ENCODE data around the gene TRPC6.
"Not testable (repeated sequence)": the region's sequence is repeated elsewhere in the genome, so short reads cannot be mapped to it uniquely, and the experiment has no call there.

TRPC6 gene

DNA sequence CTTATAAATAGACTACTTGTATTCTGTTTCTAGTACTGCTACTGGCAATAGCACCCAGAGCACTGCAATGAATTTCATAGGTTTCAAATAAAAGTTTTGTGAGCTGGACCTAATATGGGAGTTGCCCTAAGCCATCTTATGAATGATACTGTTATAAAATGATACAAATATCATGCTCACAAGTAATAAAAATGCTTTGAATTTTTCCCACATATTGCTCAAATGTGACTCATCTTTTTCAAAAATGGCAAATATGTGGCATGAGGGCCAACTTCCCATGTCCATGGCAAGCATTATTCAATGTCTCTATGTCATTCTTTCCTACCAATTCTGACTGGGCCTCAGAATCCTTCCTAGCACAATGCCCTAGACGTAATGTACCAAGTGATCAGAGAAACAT is 137.6 kb downstream of the TRPC6 start:
- no peak for DNase-seq

DNA sequence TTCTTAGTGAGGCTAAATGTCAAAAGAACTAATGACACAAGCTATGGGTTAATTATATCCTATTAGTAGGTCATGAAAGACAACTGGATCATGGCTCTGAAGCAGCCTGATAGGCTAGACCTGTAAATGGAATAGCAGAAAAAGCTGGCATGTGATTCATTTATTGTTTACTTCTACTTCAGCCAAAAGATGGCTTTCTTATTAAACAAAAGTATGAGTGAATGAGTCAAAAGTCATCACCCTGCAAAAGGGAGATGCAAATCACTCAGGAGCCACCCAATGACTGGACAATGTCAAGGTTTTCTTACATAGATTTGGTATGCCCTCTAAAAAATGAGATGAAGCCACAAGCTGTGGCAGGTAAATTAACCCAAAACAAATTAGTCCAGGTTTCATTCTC is 138.0 kb downstream of the TRPC6 start:
- no peak for DNase-seq

DNA sequence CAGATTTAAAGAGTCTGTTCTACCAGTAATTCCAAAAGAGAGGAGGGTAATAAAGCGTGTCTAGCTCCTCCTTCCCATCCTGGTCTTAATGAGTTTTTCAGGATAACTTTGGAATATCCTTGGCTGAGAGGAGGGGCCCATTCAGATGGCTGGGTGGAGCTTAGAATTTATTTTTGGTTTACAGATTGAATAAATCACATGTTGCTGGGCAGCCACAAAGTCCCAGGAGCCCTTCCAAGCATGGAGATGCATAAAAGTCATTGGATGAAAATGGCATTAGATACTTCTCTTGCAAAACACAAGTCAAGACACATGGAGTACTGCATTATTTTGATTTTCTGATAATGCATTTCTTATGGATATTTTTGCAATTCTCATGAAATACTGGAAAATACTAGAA is 139.0 kb downstream of the TRPC6 start:
- DNase-seq, result no peak

DNA sequence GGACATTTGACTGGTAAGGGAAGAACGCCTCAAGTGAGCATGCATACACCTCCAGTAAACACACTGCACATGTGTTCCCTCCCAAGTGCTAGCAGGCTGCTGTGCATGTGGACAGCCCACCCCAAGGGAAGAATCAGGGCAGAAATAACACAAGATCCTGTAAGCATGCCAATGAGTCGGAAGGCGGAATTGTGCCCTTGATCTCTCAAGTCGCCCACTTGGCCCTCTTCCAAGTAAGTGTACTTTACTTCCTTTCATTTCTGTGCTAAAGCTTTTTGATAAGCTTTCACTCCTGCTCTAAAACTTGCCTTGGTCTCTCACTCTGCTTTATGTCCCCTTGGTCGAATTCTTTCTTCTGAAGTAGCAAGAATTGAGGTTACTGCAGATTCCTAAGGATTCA is 139.6 kb downstream of the TRPC6 start:
- no peak for DNase-seq

DNA sequence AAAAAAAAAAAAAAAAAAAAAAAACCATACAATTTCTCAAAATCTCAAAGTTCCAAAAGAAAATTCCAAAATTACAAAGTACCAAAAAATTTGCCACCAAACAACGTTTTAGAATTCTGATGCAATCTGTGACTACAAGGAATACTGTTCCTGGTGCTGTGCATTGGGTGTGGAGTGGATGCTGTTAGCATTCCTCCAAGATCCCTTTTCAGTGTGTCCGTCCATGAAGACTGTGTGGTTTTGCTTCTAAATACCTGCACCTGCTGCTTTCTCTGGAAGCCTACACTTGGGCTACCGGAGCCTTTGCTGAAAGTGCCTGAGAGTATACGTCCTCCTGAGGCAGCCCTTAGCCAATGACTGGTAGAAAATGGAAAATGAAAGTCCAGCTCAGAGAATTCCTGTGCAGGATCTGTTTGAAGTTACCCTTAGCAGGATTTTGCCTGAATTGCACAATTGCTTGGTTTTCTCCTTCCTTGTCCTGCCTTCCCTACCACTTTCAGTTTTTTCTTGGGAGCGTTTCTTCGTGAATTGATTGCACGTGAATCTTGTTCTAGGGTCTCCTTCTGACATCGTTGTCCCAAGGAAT is 140.8 kb downstream of the TRPC6 start:
- no peak for DNase-seq

DNA sequence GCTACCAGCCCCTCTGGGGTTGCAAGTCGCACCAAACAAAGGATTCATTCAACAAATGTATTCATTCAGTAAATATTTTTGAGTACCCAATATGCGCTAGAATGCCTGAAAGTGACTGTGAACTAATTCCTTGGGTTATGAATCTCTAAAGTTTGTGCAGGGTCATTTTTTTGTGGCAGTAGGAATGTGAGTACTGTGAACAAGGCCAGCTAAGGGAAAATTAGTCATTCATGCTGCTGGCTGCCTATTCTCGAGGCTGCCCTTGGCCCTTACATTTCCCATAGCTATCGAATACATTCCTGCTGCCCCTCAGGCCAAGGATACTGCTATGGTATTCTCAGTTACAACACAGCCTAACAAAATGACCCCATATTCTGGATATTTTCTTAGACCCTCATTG is 141.6 kb downstream of the TRPC6 start:
- no peak for DNase-seq

DNA sequence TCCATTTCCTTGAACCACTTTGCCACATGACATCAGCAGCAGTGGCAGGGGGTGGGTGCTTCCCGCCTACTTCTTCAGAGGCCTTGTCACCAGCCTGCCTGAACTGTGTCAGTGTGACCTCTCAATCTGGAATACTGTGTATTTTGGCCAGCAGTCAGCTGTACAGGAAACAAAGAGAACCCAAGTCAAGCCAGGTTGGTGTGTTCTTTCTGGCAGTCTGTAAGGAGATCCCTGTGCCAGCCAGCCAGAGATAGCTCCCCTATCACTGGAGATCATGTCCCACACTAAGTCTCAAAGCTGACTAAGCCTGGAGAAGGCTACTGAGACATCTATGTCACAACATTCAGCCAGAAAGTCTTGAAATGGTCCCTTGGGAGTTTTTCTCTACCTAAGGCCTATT is 142.1 kb downstream of the TRPC6 start:
- no peak for DNase-seq

DNA sequence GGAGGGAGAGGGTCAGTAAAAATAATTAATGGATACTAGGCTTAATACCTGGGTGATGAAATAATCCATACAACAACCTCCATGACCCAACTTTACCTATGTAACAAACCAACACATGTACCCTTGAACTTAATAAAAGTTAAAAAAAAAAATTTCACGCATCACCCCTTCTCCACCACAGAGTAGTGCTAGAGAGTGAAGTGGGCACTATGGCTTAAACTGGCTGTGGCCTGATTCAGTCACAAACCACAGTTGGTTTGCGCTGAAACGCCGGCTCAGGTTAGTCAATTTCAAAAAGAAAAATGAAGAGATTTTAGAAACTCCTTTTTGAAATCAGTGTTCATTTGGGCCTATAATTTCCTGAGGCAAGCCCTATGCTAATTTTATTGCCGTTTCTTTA is 144.3 kb downstream of the TRPC6 start:
- no peak for DNase-seq

DNA sequence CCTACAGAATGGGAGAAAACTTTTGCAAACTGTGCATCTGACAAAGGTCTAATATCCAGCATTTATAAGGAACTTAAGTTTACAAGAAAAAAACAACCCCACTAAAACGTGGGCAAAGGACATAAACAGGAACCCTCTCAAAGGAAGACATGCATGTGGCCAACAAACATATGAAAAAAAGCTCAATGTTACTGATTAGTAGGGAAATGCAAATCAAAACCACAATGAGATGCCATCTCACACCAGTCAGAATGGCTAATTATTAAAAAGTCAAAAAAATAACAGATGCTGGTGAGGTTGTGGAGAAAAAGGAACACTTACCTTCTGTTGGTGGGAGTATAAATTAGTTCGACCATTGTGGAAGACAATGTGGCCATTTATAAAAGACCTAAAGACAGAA is 145.1 kb downstream of the TRPC6 start:
- DNase-seq, result not testable (repeated sequence)

DNA sequence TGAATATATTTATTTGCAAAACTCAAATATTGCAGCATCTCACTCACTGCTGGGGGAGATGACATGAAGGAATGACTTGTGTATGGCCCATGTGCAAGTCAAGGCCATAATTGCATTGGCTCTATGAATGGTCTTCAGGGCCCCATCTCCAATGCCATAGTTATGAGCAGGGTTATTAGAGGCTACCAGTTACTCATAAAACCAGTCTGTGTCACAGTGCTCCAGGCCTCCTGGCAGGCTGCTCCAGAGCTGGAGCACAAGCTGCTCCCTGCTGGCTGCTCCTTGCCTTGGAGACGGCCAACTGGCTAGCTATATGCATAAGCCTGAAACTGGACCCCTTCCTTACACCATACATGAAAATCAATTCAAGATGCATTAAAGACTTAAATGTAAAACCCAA is 145.7 kb downstream of the TRPC6 start:
- DNase-seq, result no peak

DNA sequence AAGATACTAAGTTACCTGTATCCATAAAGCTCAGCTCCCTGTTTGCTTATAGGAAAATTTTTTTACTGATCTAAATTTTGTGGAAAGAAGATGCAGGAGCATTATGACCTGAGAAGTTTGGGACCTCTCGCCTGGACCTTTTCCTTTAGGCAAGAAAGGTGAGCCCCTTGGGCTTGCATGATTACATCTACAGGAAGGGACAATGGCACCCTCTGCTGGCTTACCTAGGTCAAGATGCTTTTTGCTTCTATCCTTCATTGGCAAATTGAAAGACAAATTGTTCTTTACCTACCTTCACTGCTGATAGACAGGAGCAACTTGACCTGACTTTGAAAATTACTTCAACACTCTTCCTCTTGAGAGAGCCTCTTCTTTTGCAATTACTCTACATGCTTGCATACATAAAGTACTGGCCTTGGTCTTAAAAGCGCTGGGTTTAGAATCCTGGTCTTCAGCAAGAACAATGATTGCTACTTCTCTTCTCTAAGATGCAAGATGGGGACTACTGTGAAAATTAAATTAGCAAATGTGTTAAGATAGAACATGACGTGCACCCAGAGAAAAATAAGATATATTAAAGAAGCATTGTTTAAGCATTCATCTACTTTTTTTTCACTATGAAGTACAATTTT is 147.2 kb downstream of the TRPC6 start:
- DNase-seq, result no peak

DNA sequence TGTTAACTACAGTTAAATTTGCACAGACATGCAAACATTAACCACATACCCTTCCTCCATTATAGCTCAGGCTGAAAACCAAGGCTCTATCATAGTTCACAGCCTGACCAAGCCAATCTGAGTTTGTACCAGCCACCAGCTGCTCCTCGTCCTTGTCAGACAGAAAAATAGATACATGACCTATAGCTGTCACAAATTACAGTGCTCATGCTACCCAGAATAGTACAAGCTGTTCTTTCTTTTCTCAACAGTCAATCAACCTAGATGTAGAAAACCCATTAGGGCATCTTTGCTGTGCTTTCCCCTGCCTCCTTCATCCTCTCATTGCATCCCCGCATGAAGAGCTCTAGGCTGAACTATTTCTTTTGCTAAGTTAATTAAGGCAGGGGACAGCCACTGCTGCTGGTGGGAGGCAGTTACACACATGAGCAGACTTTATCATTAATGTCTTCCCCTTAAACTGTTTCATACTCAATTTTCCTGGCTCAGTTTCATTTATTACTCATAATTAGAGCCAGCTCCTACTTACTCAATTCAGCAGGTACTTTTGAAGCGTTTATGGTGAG is 148.3 kb downstream of the TRPC6 start:
- DNase-seq, result no peak

DNA sequence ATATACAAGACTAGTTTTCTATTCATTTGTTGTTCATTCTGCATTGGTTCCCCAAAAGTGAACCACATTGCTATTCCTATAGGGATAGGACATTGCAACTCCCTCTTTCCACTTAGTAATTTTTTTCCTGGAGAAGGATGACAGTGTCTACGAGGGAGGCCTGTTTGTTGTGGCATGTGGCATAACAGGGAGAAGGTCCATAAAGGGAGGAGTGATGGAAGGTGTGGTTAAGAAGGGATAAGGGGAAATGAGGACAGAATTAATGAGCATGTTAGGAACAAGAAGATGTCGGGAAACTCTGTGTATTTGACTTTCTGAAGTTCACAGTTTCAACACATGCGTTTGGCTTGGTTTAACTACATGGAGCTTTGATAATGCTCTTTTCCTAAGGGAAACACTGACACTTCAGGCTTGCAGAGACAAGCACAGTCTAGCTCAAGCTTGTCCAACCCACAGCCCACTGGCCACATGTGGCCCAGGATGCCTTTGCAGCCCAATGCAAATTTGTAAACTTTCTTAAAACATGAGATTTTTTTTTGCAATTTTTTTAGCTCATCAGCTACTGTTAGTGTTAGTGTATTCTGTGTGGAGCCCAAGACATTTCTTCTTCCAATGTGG is 149.7 kb downstream of the TRPC6 start:
- no peak for DNase-seq

DNA sequence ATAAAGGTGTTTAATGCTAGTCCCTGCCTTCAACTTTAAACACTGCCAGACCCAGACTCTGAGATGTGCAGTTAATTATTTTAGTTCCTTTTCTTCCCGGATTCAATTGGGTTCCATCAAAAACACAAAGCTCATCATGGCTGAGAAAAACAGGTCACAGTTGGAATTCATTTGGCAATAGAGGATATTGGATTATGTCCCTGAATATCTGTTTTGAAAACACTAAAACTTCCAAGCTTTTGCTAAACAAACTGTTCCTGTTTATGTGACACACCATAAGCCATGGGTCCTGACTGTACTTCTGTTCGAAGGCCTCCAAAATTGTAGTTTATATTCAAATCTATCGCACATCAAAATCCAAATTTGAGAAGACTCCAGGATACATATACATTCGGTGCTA is 150.7 kb downstream of the TRPC6 start:
- DNase-seq, result no peak

DNA sequence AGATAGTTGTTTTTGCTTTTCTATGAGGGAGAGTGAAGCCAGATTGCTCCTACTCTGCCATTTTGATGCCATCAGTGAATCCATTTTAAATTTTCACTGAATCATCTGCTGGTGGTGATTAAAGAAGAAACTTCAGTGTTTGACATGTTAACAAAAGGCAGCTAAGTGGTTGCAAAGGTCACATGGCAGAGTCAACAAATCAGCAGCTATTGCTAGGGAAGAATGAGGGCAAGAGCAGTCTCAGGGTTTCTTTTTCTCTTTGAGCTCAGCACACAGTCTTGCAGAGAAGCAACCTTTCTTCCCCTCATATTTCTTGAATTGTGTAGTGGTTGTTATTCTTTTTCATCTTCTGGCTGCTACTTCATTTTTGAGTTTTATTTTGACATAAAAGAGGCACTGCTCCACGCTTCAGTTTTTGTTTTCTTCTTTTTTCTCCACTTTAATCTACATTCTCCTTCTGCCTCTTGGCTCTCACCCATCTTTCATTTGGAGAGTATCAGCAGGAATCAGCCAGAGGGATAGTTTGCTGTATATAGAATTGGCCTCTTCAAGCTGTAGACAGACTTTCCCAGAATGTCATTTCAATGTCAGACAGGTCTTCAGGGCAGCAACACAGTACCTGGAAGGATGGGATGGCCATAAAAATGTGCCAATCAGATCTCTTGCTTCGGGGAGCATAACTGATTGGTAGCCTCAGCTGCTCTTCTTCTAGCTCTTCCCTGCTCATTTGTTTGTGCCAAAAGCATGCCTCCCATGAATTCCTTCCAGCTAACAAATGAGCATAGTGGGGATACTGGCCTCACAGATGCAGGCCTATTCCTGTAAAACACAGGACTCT is 153.9 kb downstream of the TRPC6 start:
- no peak for DNase-seq

DNA sequence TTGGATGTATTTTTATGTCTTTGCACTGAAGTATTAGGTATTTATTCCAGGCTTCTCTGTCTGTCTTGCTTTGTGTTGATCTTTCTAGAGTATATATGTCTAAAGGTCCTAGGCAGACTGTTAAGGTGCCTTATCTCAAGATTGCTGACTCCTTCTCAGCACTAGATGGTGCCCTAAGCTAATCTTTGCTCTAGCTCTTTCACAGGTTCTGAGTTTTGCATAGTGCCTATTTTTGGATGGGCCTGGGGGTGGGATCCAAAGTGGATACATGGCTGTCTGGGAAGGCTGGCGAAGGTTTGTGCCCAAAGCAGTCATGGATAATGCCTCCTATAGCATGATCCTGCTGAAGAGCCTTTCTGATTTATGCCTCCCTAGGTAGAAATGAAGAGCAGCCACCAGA is 154.9 kb downstream of the TRPC6 start:
- DNase-seq, result no peak

DNA sequence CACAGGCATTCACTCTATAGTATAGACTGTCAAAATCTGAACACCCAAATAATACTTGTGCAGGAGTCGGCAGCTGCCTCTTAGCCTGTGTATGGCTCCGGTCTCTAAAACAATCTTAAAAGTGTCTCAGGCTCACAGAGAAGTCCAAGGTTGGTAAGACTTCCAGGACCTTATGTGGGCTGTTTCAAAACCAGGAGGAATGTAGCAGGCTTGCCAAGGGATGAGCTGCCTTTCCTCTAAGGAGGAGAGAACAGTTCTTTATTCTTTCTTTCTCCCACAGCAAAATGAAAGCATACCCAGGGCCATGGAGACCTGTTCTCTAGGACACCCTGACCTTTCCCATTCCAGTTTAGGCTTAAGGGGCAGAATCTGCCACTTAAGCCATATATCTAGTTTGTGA is 176.5 kb downstream of the TRPC6 start:
- no peak for DNase-seq
